ENCODE results near the gene MRPL47. TPM values are rescaled to one million over a fixed set of nuclear protein-coding genes. Genes with fewer than 3 reads are reported as not detected.
A peak's percentile ranks its signal among the peaks of the same experiment; 100 is the strongest.
"Not testable (repeated sequence)": the region's sequence is repeated elsewhere in the genome, so short reads cannot be mapped to it uniquely, and the experiment has no call there.

Gene MRPL47
- total RNA-seq: 32.0 and 41.6 TPM in 2 replicates
- polyA plus RNA-seq: 75.1 and 106 TPM in 2 replicates

GRCh38 chr3:179604321-179605078 is at the start of gene MRPL47, which contains the start of gene NDUFB5:
Gene MRPL47, minus strand, starts transcription at chr3:179604638. Its CDS starts 14 bp downstream, at chr3:179604624.
Gene NDUFB5, plus strand, starts transcription at chr3:179604794. Its CDS starts 22 bp downstream, at chr3:179604816.
- peak; percentile 97 to 98 for DNase-seq (ENCODE audit: low read depth in 1 of 2, low spot score in 1 of 2)
- Histone ChIP-seq H3K27ac (peak within 1 kb of the TSS; percentile 97), H3K4me3 (peak within 1 kb of the TSS; percentile 70), H3K4me1 (ENCODE audit: low read depth) (peaks cover 13% of the 10 kb centered on the region), H3K9me3 (ENCODE audit: low read depth) (no peaks in the 10 kb centered on the region), H3K27me3 (no peaks in the 10 kb centered on the region), H3K36me3 (peaks cover 24% of the 10 kb centered on the region)
- TF ChIP-seq CTCF (IDR thresholded peaks at IDR 0.05; ENCODE audit: low read depth, low read length): no peak

GRCh38 chr3:179653096-179653797 is 48.8 kb upstream of the MRPL47 start:
- no peaks in the 10 kb centered on the region for H3K9me3 ChIP-seq (ENCODE audit: low read depth)
- peaks cover 16% of the 10 kb centered on the region for H3K4me1 ChIP-seq (ENCODE audit: low read depth)
- no peaks in the 10 kb centered on the region for H3K36me3 ChIP-seq
- peak overlapping the region; percentile 96 for H3K27ac ChIP-seq
- TF ChIP-seq CTCF (IDR thresholded peaks at IDR 0.05; ENCODE audit: low read depth, low read length): no peak
- H3K27me3 ChIP-seq: no peaks in the 10 kb centered on the region
- H3K4me3 ChIP-seq: peak overlapping the region; percentile 84
- peak; percentile 89 for DNase-seq (ENCODE audit: low read depth in 1 of 2, low spot score in 1 of 2)

- no peaks in the 10 kb centered on the region for H3K27me3 ChIP-seq
- no peak for TF ChIP-seq CTCF (IDR thresholded peaks at IDR 0.05; ENCODE audit: low read depth, low read length)
Observed at GRCh38 chr3:179652447-179653095, 48.1 kb upstream of the MRPL47 start, which contains the start of gene USP13. Gene USP13, plus strand, starts transcription at chr3:179653040. Its CDS starts 186 bp downstream, at chr3:179653226.

GRCh38 chr3:179651687-179652446 is 47.4 kb upstream of the MRPL47 start:
- TF ChIP-seq CTCF (IDR thresholded peaks at IDR 0.05; ENCODE audit: low read depth, low read length): no peak
- no peaks in the 10 kb centered on the region for H3K27me3 ChIP-seq
- H3K27ac ChIP-seq: no peak overlapping the region
- DNase-seq (ENCODE audit: low read depth in 1 of 2, low spot score in 1 of 2): no peak
- H3K36me3 ChIP-seq: no peaks in the 10 kb centered on the region
- H3K4me3 ChIP-seq: peak overlapping the region; percentile 84
- no peaks in the 10 kb centered on the region for H3K9me3 ChIP-seq (ENCODE audit: low read depth)
- H3K4me1 ChIP-seq (ENCODE audit: low read depth): peaks cover 14% of the 10 kb centered on the region

More at GRCh38 chr3:179652447-179653095, 48.1 kb upstream of the MRPL47 start, which contains the start of gene USP13:
- Histone ChIP-seq H3K4me1 (ENCODE audit: low read depth) (peaks cover 14% of the 10 kb centered on the region), H3K27ac (peak within 1 kb of the TSS; percentile 96), H3K9me3 (ENCODE audit: low read depth) (no peaks in the 10 kb centered on the region), H3K4me3 (peak within 1 kb of the TSS; percentile 84), H3K36me3 (no peaks in the 10 kb centered on the region)
- DNase-seq (ENCODE audit: low read depth in 1 of 2, low spot score in 1 of 2): peak; percentile 88 to 91

- TF ChIP-seq CTCF (IDR thresholded peaks at IDR 0.05; ENCODE audit: low read depth, low read length): no peak
- DNase-seq (ENCODE audit: low read depth in 1 of 2, low spot score in 1 of 2): no peak
Observed at GRCh38 chr3:179646177-179646576, 41.7 kb upstream of the MRPL47 start.

GRCh38 chr3:179643837-179644236 is 39.4 kb upstream of the MRPL47 start:
- H3K4me1 ChIP-seq (ENCODE audit: low read depth); H3K4me3 ChIP-seq; H3K36me3 ChIP-seq; H3K27me3 ChIP-seq; DNase-seq (ENCODE audit: low read depth in 1 of 2, low spot score in 1 of 2); H3K27ac ChIP-seq; H3K9me3 ChIP-seq (ENCODE audit: low read depth): not testable (repeated sequence)

More at GRCh38 chr3:179646177-179646576, 41.7 kb upstream of the MRPL47 start:
- Histone ChIP-seq H3K4me3 (no peak overlapping the region), H3K36me3 (no peaks in the 10 kb centered on the region), H3K4me1 (ENCODE audit: low read depth) (no peaks in the 10 kb centered on the region), H3K9me3 (ENCODE audit: low read depth) (no peaks in the 10 kb centered on the region), H3K27me3 (no peaks in the 10 kb centered on the region), H3K27ac (no peak overlapping the region)

Data from cardiac muscle cell (in vitro differentiated cells and primary cell).